NCI-H2227 treated with DMSO at 0.1 percent for 48 hours (cell line): ENCODE measurements around the gene EPS8L2.

Experiments used
- DNase-seq: peaks from one replicate; lab custom pipeline; 2025; lab: John Stamatoyannopoulos, UW

EPS8L2 gene

DNA sequence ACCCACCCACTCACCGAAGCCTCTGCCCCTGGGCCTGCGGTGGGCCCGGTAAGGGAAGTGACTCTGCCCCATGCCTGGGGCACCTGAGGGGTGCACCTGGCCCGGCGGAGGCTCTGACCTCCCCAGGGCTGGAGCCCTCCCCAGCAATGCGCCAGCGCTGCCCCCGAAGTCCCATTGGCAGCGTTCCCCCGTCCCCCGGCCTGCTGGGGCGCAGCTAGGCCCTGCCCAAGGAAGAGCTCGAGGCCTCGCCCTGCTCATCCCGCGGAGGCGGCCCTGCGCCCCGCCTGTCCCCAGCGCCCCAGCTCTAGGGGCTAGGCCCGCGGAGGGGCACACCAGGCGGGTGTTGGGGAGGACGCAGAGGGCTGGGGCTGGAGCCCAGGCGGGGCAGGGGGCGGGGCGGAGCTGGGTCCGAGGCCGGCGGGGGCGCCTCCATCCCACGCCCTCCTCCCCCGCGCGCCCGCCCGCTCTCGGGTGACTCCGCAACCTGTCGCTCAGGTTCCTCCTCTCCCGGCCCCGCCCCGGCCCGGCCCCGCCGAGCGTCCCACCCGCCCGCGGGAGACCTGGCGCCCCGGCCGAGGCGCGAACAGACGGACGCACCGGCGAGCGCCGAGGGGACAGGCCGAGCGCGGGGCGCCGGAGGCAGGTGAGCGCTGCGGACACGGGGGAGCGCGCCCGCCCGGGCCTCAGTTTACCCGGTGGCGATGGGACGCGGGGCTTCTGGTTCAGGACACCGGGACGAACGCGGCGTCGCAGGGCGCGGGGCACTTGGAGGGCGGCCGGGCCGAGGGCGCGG lies at the start of gene EPS8L2:
Gene EPS8L2 (plus strand): TSS at position 586 of the 793 bp plus-strand sequence. CDS start 3,177 bp downstream, outside the sequence.
- DNase-seq = no peak

- DNase-seq = no peak
Observed at GRCh38 chr11:656426-656825, 49.6 kb upstream of the EPS8L2 start.

GRCh38 chr11:656866-657265 lies 49.2 kb upstream of the EPS8L2 start:
- no peak for DNase-seq

GRCh38 chr11:657691-658126 lies 48.3 kb upstream of the EPS8L2 start:
- DNase-seq = no peak

- no peak for DNase-seq
Observed at GRCh38 chr11:659532-660085, 46.4 kb upstream of the EPS8L2 start.

DNA sequence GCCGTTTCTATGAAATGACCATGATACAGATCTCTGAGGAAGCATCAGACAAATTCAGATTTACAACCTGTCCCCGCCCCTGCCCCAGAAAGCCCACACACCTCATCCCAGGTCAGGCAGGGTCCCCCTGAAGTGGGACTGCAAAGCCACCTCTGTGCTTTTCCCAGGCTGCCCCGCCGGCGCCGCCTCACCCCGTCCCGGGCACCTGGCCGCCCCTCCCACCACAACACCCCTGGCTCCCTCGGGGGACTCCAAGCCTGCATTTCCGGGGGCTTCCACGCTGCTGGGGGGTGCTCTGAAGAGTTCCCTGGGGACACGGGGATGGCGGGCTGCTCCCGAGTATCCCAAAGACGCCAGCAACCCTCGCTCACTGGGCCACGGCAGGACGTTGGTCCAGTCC lies 45.8 kb upstream of the EPS8L2 start:
- no peak for DNase-seq

DNA sequence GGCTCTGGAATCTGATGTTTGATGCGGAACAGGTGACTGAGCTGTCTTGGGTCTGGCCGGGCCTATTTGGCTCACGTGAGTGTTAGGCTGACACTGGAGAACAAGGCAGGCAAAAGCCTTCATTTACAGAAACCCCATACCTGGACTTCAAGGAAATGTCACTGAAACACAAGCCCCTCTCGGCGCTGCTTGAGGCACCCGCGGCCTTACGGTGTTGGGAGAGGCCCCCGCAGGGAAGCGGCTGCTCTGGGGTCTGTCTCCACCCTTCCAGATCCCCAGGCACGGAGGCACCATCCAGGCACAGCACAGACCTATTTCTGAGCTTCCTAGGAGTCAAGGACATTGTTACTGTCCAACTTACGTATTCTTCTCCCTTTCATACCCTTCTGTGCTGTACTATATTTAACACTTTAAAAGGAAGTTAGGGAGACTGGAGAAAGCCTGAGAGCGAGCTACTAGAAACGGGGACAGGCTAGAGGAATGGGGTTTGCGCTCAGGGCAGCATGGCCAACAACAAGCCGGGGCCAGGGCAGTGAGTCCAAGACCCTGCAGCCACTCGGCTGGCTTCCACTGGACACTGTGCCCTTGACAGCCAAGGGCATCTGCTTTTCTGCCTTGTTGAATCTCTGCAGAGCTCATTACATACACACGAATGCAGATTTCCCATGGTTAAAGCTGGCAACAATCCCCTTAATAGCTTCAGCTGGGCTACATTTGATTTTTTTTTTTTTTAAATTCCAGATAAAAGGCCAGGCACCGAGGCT lies 45.2 kb upstream of the EPS8L2 start:
- DNase-seq = no peak

GRCh38 chr11:662689-663274 lies 43.2 kb upstream of the EPS8L2 start:
- peak; percentile 21 for DNase-seq

DNA sequence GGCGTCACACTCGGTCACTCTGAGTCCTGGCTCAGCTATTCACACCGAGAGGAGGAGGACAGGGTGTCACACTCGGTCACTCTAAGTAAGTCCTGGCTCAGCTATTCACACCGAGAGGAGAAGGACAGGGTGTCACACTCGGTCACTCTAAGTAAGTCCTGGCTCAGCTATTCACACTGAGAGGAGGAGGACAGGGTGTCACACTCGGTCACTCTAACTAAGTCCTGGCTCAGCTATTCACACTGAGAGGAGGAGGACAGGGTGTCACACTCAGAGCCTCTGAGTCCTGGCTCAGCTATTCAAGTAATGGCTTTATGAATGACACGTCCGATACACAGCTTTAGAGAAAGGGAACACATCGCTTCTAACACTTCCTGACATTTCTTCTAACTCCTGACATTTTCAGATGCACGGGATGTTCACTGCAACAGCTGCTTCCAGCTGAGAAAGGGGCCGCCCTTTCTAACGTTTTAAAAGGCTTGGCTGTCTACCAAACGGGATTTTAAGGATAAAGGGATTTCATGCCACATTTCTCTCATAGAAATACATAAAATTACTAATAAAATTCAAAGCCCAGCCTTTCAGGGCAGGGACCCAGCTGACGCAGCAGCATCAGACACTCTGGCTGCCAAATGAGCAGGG lies 40.8 kb upstream of the EPS8L2 start:
- DNase-seq = peak; percentile 60

DNA sequence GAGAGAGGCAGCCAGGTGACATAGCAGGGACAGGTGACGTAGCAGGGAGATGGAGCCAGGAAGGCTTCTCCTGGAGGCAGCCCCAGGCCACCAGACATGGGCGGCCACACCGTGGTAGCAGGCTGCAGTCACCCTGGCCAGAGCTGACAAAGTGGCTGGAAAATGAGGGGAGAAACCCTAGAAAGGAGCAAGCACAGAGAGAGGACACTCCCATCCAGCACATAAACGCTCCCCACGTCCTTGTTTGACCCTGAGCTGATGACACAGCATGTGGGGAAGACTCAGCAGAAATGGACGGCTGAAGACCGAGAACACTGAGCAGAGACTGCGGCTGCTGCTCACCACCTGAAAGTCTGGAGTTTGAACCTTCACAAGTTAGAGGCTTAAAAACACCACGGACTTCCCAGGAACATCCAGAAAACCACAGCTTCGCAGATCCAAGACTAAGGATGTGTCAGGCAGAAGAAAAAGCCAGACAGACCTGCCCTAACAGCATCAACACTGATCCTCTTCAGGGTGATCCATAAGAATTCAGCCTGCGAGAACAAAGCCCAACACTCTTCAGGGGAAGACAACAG lies 40.2 kb upstream of the EPS8L2 start:
- DNase-seq = peak; percentile 70

GRCh38 chr11:673866-674265 lies 32.2 kb upstream of the EPS8L2 start:
- DNase-seq = no peak

GRCh38 chr11:674406-674805 lies 31.6 kb upstream of the EPS8L2 start:
- DNase-seq = no peak

- no peak for DNase-seq
Observed at GRCh38 chr11:678297-678696, 27.7 kb upstream of the EPS8L2 start.

DNA sequence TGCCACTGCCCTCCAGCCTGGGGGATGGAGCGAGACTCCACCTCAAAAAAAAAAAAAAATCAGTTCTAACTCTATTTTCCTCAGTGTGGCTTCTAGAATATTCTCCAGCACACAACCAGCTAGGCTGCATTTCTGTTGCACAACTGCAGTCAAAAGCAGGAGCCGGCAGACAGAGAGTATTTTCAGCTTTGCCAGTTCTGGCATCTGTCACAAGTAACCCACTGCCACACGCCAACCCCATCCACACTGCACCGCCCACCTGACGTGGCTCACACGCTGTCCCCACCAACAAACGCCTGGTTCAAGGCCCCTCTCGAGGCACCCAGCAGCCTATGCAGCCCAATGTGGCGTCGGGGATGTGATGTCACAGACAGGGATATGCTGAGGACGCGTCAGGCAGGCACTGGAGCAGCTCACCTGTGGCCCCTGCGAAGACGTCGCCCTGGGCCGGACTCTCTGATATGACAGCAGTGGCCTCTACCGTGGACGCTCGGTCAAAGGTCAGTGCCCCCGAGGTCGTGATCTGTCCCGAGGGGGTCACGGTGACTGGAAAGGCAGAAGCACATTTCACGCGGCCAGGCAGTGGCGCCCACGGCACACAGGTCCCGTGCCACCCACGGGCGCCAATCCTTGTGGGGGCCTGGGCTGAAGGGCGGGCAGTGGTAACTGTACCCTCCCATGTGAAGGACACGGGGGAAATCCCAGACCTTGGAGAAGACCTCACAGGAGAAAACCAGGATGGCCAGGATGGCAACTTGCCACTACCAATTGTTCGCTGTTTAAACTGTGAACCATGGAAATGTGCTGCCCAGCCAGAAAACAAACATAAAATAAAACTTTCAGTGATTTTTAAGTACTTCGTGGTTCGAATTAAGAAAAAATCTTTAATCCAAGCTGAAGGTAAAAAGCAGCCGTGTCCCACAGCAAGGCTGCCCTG lies 26.5 kb upstream of the EPS8L2 start:
- DNase-seq = no peak

DNA sequence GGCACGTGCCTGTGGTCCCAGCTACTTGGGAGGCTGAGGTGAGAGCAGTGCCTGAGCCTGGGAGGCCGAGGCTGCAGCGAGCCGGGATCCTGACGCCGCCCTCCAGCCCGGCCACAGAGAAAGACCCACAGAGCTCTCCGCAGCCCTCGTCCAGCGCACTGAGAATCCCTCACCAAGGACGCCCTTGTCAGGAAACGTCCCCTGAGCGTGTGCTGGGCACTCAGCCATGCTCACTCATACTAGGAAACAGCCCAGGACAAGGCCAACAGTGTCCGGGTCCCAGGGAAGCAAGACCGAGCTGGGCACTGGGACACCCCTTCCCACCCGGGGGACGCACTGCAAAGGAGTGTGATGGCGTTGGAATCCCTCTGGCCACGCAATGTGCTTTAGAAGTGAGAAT lies 25.6 kb upstream of the EPS8L2 start:
- no peak for DNase-seq

DNA sequence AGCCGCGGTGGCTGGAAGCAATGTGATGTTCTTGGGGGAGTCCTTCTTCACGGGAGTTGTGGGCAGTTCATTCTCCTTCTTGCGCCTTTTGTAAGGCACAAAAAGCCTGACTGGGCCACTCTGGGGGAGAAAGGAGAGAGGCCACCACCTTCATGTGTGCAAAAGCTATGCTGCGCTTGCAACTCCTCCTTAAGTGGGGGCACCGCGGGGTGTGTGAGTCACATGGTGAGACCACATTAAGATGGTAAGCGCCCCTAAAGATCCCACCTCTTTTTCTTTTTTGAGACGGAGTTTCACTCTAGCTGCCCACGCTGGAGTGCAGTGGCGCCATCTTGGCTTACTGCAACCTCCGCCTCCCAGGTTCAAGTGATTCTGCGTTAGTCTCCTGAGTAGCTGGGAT lies 25.1 kb upstream of the EPS8L2 start:
- DNase-seq = peak; percentile 26

DNA sequence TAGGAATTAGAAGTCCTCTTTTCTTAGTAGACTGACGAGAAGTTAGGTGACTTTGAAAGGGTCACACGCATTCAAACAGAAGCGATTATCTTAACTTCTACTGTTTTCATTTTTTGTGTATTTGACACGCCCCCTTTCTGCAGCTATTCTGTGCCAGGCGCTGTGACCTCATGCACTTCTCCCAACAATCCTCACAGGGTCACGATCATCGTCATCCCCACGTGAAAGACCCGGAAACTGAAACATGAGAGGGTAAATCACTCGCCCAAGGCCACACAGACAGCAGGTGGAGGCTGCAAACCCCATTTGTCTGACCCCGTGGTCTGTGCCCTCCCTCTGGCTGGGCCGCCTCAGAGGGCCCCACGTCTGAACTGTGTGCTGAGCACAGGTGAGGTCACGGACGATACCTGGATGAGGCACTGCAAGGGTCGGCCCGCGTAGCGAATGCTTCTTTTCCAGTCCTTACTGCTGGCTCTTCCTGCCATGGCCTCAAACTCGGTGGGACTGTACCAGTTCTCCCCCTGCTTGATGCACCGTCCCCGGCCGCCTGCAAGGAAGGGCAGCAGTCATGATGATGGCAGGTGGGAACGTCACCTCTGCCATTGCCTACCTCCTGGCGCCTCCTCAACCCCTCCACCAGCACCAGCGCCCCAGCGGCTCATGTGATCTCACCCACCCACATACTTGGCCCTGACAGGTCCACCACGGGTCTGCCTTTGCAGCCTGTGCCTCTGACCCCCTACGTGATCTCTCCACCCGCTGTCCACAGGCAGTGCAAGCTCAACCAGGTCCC lies 19.4 kb upstream of the EPS8L2 start:
- no peak for DNase-seq

DNA sequence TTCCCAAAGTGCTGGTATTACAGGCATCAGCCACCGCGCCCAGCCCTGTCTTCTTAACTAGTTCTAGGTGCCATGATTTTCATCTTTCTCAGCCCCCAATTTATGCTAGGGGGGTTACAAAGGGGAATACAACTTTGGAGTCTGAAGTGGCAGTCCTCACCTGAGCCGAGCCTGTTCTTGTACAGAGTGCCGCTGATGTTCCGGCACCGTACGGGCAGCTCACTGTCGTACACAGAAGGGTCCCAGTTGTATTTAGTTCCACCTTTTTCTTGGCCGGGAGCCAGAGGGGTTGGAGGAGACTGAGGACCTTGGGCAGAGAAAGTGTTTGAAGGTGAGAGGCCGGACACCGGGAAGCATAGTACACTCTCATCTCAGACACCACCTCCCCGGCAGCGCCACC lies 18.3 kb upstream of the EPS8L2 start:
- DNase-seq = no peak

DNA sequence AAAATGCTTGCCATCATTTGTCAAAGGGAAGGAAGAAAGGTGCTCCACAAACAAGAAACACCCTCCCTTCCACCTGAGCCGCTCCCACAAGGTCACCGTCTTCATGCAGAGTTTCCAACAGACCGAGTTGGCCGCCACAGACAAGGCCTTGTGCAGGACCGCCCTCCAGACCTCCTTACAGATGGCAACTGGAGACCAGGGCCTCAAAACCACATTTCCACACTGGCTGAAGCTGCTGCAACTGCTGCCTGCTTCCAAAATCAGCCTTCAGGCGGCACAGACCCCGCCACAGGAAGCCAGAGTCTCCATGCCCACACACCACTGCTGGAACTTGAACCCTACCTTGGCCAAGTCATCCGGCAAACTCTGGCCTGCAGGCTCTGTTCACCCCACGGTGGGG lies 17.4 kb upstream of the EPS8L2 start:
- no peak for DNase-seq

DNA sequence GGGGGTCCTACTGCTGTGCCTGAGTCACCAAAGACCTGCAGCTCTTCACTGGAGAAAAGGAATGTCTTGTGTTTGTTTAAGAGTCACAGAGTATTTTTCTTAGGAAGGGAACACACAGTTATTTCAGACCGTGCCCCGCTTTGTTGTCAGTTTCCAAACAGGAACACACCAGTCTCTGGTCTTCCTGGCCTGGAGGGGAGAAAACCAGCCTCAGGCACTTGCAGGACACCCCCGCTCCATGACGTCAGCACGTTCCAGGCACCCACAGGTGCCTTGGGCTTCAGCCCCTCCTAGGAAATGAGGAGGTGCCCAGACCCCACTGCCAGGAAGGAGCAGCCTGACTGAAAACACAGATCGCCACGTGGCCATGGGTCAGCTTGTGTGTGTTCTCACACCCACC lies 16.4 kb upstream of the EPS8L2 start:
- DNase-seq = no peak
